Measurements from ENCODE around the gene SFTPD.

The SFTPD gene

GRCh38 chr10:79980711-79981110 is 31.8 kb upstream of the SFTPD start:
- Histone ChIP-seq H3K27ac (ENCODE audit: low read depth, low read length) (no peak overlapping the region), H3F3A (ENCODE audit: insufficient read depth) (no peaks in the 10 kb centered on the region), H3K79me2 (ENCODE audit: insufficient read depth, low read length) (no peaks in the 10 kb centered on the region), H3K4me2 (ENCODE audit: low read depth, low read length, poor library complexity, severe bottlenecking) (no peak overlapping the region), H3K4me3 (ENCODE audit: insufficient read depth, low read length, poor library complexity, severe bottlenecking) (no peak overlapping the region), H3K36me3 (ENCODE audit: low read length) (no peaks in the 10 kb centered on the region), H3K9me3 (ENCODE audit: insufficient read depth, low read length) (no peaks in the 10 kb centered on the region; the same call in 1 of the 2 replicates), H2AFZ (ENCODE audit: low read depth, low read length, severe bottlenecking) (no peak overlapping the region), H3K9me2 (replicated peaks; ENCODE audit: insufficient read depth, low read length) (no peaks in the 10 kb centered on the region), H4K20me1 (ENCODE audit: low read depth, low read length) (no peaks in the 10 kb centered on the region), H3K9ac (ENCODE audit: low read length) (no peak overlapping the region), H3K27me3 (ENCODE audit: low read length) (no peaks in the 10 kb centered on the region)
- TF ChIP-seq CTCF (IDR thresholded peaks at IDR 0.05; ENCODE audit: insufficient read depth, low read length, poor library complexity, severe bottlenecking) (no peak), EZH2phosphoT487 (conservative IDR thresholded peaks at IDR 0.05; ENCODE audit: low read length) (no peak)

- Histone ChIP-seq H3K4me2 (ENCODE audit: low read depth, low read length, poor library complexity, severe bottlenecking) (no peak overlapping the region), H4K20me1 (ENCODE audit: low read depth, low read length) (no peaks in the 10 kb centered on the region), H3F3A (ENCODE audit: insufficient read depth) (no peaks in the 10 kb centered on the region), H3K9me3 (ENCODE audit: insufficient read depth, low read length) (no peaks in the 10 kb centered on the region; the same call in 1 of the 2 replicates), H3K36me3 (ENCODE audit: low read length) (no peaks in the 10 kb centered on the region), H2AFZ (ENCODE audit: low read depth, low read length, severe bottlenecking) (no peak overlapping the region), H3K79me2 (ENCODE audit: insufficient read depth, low read length) (no peaks in the 10 kb centered on the region), H3K9ac (ENCODE audit: low read length) (no peak overlapping the region), H3K9me2 (replicated peaks; ENCODE audit: insufficient read depth, low read length) (no peaks in the 10 kb centered on the region), H3K4me3 (ENCODE audit: insufficient read depth, low read length, poor library complexity, severe bottlenecking) (no peak overlapping the region), H3K27ac (ENCODE audit: low read depth, low read length) (no peak overlapping the region), H3K27me3 (ENCODE audit: low read length) (no peaks in the 10 kb centered on the region)
- TF ChIP-seq EZH2phosphoT487 (conservative IDR thresholded peaks at IDR 0.05; ENCODE audit: low read length): no peak
- no peak for TF ChIP-seq CTCF (IDR thresholded peaks at IDR 0.05; ENCODE audit: insufficient read depth, low read length, poor library complexity, severe bottlenecking)
Observed at GRCh38 chr10:79979976-79980687, 31.2 kb upstream of the SFTPD start.

- H3F3A ChIP-seq (ENCODE audit: insufficient read depth): no peaks in the 10 kb centered on the region
- H2AFZ ChIP-seq (ENCODE audit: low read depth, low read length, severe bottlenecking): no peak overlapping the region
- no peak overlapping the region for H3K4me3 ChIP-seq (ENCODE audit: insufficient read depth, low read length, poor library complexity, severe bottlenecking)
- H3K9me2 ChIP-seq (replicated peaks; ENCODE audit: insufficient read depth, low read length): no peaks in the 10 kb centered on the region
- no peaks in the 10 kb centered on the region for H3K79me2 ChIP-seq (ENCODE audit: insufficient read depth, low read length)
- no peaks in the 10 kb centered on the region; the same call in 1 of the 2 replicates for H3K9me3 ChIP-seq (ENCODE audit: insufficient read depth, low read length)
- no peaks in the 10 kb centered on the region for H3K36me3 ChIP-seq (ENCODE audit: low read length)
- no peak overlapping the region for H3K4me2 ChIP-seq (ENCODE audit: low read depth, low read length, poor library complexity, severe bottlenecking)
- H3K9ac ChIP-seq (ENCODE audit: low read length): no peak overlapping the region
- H3K27me3 ChIP-seq (ENCODE audit: low read length): no peaks in the 10 kb centered on the region
- no peak overlapping the region for H3K27ac ChIP-seq (ENCODE audit: low read depth, low read length)
- H4K20me1 ChIP-seq (ENCODE audit: low read depth, low read length): no peaks in the 10 kb centered on the region
- TF ChIP-seq CTCF (IDR thresholded peaks at IDR 0.05; ENCODE audit: insufficient read depth, low read length, poor library complexity, severe bottlenecking) (no peak), EZH2phosphoT487 (conservative IDR thresholded peaks at IDR 0.05; ENCODE audit: low read length) (no peak)
Observed at GRCh38 chr10:79979310-79979975, 30.5 kb upstream of the SFTPD start.
